NCI-H82 (cell line): ENCODE data around the gene ADAMTS17.
A peak's percentile ranks its signal among the peaks of the same experiment; 100 is the strongest.

Experiments
- DNase-seq: peaks from one replicate; lab custom pipeline; 2025; lab: John Stamatoyannopoulos, UW

ADAMTS17 gene

GRCh38 chr15:100049936-100050876 is 291.6 kb downstream of the ADAMTS17 start:
- no peak for DNase-seq

GRCh38 chr15:100049483-100049882 is 292.3 kb downstream of the ADAMTS17 start:
- no peak for DNase-seq

DNA sequence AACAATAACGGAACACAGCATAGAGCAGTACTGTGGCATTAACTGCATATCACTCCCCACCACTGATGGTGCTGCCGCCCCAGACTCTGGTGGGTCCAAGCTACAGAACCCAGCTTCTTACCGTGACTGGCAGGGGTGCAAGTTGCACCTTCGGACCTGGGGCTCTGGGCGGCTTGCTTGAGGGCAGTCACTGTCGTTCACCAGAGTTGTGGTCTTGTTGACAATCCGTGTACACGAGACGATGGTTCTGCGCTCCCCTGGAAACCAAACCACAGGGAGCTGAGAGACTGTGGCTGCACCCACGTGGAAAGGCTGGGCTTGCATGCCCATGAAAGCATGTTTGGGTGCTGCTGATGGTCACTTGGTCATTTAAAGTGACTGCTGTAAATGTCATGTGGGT is 293.0 kb downstream of the ADAMTS17 start:
- DNase-seq, result no peak

GRCh38 chr15:100043692-100044091 is 298.1 kb downstream of the ADAMTS17 start:
- no peak for DNase-seq

DNA sequence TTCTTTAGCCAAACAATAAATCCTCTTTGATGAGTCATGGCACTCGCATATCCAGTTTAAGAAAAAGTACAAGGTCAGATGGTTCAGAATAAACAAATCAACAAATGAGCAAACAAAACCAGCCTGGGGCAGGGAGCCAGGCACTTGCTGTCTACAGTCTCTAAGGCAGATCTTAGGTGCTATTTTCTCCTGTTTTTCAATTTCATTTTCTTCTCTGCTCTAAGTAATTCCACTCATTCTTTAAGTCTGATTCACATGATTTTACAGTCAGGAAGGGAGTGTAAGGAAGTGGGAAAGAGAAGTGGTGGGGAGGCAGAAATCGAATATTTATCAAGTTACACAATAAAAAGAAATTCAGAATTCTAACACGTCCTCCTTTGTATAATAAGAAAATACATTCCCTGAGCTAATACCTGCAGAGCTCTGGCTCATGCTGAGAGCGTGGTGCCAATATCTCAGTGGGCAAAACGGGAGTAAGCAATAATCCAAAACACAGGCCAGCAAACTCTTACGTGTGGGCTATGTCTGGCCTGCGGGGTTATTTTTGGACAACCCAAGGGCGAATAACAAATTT is 298.6 kb downstream of the ADAMTS17 start:
- DNase-seq, result no peak

DNA sequence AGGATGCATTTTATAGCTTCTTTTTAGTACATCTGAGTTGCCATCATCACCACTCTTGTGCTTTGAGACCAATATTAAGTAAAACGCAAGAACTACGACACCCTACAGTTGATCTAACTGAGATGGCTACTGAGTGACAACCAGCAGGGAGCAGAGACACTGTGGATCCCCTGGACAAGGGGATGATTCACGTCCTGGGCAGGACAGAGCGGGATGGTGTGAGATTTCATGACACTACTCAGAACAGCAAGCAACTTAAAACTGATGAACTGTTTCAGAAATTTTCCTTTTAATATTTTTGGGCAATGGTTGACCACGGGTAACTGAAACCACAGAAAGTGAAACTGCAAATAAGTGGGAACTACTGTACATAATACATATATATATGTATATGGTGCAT is 299.2 kb downstream of the ADAMTS17 start:
- no peak for DNase-seq

DNA sequence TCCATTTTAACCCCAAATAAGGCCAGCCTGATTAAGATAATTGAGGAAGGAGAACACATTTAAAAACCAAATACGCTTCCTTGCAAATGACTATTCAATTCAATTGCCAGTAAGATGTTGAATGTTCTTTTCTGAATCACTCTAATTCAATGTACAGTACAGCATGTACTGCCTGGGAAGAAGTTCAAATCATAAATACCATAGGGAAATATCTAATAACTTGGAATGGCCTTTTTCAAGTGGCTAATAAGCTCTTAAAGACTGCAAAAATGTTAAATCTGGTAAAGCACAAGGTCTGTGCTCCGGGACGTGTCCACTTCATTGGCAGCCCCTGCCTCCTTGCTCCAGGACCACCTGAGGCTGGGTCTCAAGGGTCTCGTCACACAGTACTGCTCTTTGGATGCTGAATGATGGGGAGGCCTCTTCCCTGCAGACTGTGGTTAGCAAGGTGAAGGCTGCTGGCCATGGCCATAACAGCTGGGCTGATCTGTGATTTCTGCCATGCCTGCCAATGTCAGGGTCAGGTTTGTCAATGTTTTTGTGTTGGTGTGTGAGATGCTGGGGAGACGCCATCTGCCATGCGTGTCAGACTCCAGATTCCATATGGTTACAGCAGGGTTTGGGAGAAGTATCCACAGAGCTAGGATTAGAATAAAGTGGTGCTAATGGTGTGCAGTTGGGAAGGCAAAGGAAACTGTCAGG is 300.5 kb downstream of the ADAMTS17 start:
- DNase-seq, result peak; percentile 26

- DNase-seq, result no peak
These were observed 301.8 kb downstream of the ADAMTS17 start for GRCh38 chr15:100039994-100040393.

DNA sequence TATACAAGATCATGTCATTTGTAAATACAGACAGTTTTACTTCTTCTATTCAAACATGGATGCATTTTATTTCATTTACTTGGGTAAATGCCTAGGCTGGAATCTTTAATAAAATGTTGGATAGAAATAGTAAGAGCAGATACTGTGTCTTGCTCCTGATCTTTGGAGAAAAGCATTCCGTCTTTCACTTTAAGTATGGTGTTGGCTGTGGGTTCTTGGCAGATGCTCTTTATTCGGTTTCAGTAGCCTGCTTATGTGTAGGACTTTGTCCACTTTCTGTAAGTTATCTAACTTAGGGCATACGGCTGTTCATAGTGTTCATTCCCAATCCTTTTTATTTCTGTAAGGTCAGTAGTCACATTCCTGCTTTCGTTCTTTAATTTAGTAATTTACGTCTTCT is 303.0 kb downstream of the ADAMTS17 start:
- DNase-seq, result no peak

GRCh38 chr15:100037901-100038300 is 303.9 kb downstream of the ADAMTS17 start:
- no peak for DNase-seq

DNA sequence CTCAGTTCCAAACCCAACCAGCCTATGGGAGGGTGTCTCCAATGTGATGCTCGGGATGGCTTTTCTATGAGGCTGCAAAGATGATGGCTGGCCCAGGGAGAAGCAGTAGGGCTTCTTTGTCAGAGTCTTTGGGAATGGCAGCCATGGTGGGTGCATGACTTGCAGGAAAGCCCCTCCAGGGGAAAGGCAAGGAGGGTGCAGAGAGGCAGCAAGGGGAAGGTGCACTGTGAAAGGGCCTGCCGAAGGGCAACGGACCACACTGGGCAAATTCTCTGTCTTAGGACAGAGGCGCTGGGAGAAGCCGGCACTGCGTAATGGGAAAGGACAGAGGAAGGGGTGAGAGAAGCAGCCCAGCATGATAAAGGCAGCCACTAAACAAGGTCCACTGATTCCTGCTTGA is 305.8 kb downstream of the ADAMTS17 start:
- no peak for DNase-seq

DNA sequence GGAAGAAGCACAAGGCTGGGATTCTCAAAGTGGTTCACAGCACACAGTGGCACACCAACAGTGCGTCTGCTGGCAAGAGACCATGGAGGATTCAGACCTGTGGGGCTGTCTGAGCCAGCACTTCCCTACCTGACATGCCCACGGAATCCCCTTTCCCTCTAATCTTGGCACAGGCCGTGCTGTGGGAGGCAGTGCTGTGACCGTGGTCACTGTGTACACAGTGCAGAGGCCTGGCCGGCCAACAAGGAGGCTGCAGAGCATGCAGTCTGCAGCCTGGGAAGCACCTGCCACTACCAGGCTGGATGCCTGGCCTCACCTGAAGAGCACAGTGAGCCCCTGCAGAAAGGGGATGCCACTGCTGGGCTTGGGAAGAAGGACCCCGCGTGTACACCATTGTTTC is 307.6 kb downstream of the ADAMTS17 start:
- DNase-seq, result no peak

GRCh38 chr15:100033140-100033857 is 308.5 kb downstream of the ADAMTS17 start:
- DNase-seq, result no peak

- DNase-seq, result no peak
These were observed 309.3 kb downstream of the ADAMTS17 start for GRCh38 chr15:100032358-100033085.

DNA sequence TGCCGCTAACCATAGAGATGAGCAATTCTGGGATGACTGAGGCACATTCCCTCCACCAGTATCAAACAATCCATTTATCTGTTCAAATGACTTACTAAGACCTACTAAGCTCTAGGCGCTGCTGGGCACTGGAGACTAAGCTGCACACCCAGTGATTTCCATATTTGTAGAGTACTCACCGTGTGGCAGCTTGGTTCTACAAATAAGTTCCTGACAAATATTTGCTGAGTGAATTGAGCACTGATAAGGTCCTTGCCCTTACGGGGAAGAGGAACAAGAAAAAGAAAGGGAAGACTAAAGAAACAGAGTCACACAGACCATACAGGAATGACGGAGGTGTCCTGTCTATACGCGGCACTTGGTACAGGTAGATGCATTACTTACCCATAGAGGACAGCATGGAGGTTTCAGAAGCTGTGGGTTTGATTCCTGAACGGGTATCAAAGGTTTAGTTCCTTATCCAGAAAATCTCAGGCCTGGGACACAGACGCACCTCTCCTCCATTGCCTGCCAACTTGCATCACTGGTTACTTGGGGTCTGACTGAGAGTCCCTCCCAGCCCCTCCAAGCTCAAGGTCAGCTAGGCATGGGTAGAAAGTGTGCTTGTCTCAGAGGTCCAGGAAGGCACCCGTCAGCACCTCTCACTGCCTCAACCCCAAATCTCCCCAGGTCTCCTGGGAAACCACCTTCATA is 310.0 kb downstream of the ADAMTS17 start:
- DNase-seq, result no peak

DNA sequence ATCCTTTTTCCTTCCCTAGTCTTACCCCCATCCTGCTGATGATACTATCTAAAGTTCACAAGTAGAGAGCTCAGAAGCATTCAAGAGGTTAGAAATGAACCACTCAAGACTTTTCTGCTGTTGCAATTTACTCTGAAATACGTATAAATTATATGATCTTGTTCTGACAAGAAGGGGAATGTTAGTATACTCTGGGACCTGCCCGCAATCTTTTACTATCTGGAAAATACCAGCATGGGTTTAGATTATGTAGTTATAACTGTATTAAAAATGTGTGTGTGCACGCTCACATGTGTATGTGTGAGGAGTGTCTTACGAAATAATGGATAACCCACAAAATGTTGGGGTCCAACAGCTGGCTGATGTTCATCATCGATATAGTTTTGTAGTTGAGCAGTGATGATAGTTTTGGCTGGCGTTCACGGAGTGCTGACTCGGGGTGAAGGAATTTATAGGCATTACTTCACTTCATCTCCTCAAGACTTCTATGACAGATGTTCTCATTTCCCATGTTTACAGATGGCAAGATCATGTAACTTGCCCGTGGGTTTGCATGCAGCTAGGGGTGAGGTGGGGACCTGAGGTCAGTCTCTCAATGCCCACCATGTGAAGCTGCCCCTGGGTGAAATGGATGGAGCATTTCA is 311.1 kb downstream of the ADAMTS17 start:
- DNase-seq, result no peak

DNA sequence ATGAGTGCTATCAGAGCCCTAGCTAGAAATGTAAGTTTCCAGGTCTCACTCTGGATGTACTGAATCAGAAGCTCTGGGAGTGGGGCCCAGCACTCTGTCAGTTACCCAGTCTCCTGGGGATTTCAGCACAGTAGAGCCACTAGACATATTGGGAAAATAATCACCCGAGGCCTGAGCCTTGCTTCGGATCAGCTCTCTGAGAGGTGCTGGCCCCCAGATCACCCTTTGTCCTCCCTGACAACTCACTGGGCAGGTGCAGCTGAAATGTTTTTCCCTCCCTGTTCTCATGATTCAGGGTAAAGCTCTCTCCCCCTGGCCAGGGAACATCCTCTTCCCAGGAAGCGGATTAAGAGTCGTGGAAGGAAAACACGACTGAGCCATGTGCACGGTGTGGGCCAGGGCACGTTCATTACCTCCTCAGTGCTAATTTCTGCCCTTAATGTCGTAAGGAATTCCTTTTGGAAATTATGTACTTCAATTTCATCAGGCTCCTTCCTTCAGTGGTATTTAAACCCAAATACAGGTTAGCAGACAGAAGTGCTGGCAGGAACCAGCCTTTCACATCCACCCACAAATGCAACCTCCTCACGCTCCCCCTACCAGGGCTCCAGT is 311.8 kb downstream of the ADAMTS17 start:
- DNase-seq, result no peak

DNA sequence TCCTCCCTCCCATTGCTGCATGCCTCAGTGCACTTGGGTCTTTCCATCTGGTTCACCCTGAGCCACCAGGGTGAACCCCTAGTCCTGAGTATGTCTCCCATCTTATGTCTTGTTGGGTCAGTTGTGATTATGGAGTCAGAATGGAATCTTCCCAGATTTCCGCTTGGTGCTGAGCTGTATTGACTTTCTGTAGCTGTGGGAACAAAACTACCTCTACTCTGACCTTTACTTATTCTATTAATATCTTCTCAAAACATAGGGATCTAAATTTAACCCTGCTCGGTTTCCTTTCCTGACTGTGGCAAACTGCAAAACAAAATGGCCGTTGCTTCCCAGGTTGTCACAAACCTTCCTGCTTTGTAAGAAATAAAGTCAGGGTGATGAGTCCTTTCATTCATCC is 312.7 kb downstream of the ADAMTS17 start:
- DNase-seq, result no peak

DNA sequence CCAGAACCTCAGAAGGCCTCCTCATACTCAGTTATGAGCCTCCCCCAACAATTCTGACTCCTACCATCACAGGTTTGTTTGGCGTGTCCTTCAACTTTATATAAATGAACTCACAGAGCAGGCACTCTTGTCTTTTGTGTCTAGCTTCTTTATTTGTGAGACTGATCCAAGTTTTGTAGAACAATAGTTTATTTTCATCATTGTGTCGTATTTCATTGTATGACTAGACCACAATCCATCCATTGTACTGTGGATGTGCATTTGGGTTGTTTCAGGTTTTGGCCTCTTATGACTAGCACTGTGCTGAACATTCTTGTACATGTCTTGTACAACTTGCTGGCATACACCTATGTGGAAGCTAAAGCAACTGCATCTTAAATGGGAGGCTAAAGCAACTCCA is 315.7 kb downstream of the ADAMTS17 start:
- DNase-seq, result no peak

- no peak for DNase-seq
These were observed 319.0 kb downstream of the ADAMTS17 start for GRCh38 chr15:100022806-100023205.
